Peyer's patch (tissue), 4 donors: ENCODE data around the gene PGPEP1. TPM values are rescaled to one million over a fixed set of nuclear protein-coding genes. Genes with fewer than 3 reads are reported as not detected.
"Not testable (repeated sequence)": the region's sequence is repeated elsewhere in the genome, so short reads cannot be mapped to it uniquely, and the experiment has no call there.

ENCODE experiments used
- DNase-seq, 3 donors: peaks; one replicate each; pipeline ENCODE4 v3.0.0-alpha.2; 2017 to 2019
- H3K27ac ChIP-seq, 4 donors: fragments of 200-600 bp; sonication (generic); one replicate each; pipeline ENCODE4 v1.5.1; 2016 to 2019
- H3K27me3 ChIP-seq, 2 donors: fragments of 200-600 bp; sonication (generic); one replicate each; pipeline ENCODE4 v1.5.1; 2019
- H3K36me3 ChIP-seq, 3 donors: fragments of 200-600 bp; sonication (generic); one replicate each; pipeline ENCODE4 v1.5.1; 2016 to 2019
- H3K4me1 ChIP-seq, 4 donors: fragments of 200-600 bp; sonication (generic); one replicate each; pipeline ENCODE4 v1.5.1; 2016 to 2019
- H3K4me3 ChIP-seq, 4 donors: fragments of 200-600 bp; sonication (generic); 1 replicate in 3 of 4; 2 replicates in 1 of 4; pipeline ENCODE4 v1.5.1; 2016 to 2019; ENCODE audit warnings: mild to moderate bottlenecking in 1 of 4
- H3K9me3 ChIP-seq, 4 donors: fragments of 200-600 bp; sonication (generic); one replicate each; pipeline ENCODE4 v1.5.1; 2016 to 2019; ENCODE audit warnings: mild to moderate bottlenecking in 1 of 4
- CTCF ChIP-seq, 6 experiments: fragments of 450-650 bp in 4 of 6; fragments of 200-600 bp in 2 of 6; sonication (generic) in 1 of 6; IDR thresholded peaks; one replicate each; pipeline ENCODE4 v1.5.1; 2017 to 2019; ENCODE audit warnings: antibody characterized with exemption in 6 of 6, mild to moderate bottlenecking in 3 of 6, moderate library complexity in 1 of 6
- POLR2A ChIP-seq, 2 donors: fragments of 450-650 bp; IDR thresholded peaks; one replicate each; pipeline ENCODE4 v1.5.1; 2017; ENCODE audit warnings: antibody characterized with exemption in 2 of 2, mild to moderate bottlenecking in 2 of 2, moderate library complexity in 2 of 2
- total RNA-seq, 4 donors: library from RNA; depleted of rRNA; stranded (reverse); fragments of >200 nt; gene quantifications; one replicate each; pipeline ENCODE4 v1.1.0, GENCODE V29; 2016

The PGPEP1 gene
- total RNA-seq, 4 donors from 2014 or later = 45.4 to 138 (median 89.2) TPM

GRCh38 chr19:18351544-18351943, 11.1 kb downstream of the PGPEP1 start:
- no peaks in the 10 kb centered on the region for H3K27me3 ChIP-seq
- no peak for DNase-seq
- H3K4me3 ChIP-seq = no peak overlapping the region
- no peaks in the 10 kb centered on the region for H3K4me1 ChIP-seq
- H3K36me3 ChIP-seq = peaks cover 0 to 37% (median 0%) of the 10 kb centered on the region in 3 donors
- H3K27ac ChIP-seq = no peak overlapping the region
- TF ChIP-seq POLR2A (IDR thresholded peaks at IDR 0.05) = no peak
- TF ChIP-seq CTCF (IDR thresholded peaks at IDR 0.05) = no peak
- H3K9me3 ChIP-seq = no peaks in the 10 kb centered on the region

GRCh38 chr19:18353378-18354005, 13.1 kb downstream of the PGPEP1 start:
- no peak for DNase-seq
- TF ChIP-seq POLR2A (IDR thresholded peaks at IDR 0.05) = no peak
- TF ChIP-seq CTCF (IDR thresholded peaks at IDR 0.05) = no peak
- no peaks in the 10 kb centered on the region for H3K9me3 ChIP-seq
- no peaks in the 10 kb centered on the region for H3K4me1 ChIP-seq
- peaks cover 0 to 48% (median 0%) of the 10 kb centered on the region in 3 donors for H3K36me3 ChIP-seq
- H3K27ac ChIP-seq = no peak overlapping the region
- H3K4me3 ChIP-seq = no peak overlapping the region
- no peaks in the 10 kb centered on the region for H3K27me3 ChIP-seq

- DNase-seq, H3K4me3 ChIP-seq, H3K4me1 ChIP-seq, H3K27me3 ChIP-seq, H3K9me3 ChIP-seq, H3K27ac ChIP-seq: not testable (repeated sequence)
- peaks cover 0 to 57% (median 0%) of the 10 kb centered on the region in 3 donors for H3K36me3 ChIP-seq
Measured at GRCh38 chr19:18354743-18355142, 14.3 kb downstream of the PGPEP1 start.

- DNase-seq = no peak
- no peak overlapping the region for H3K27ac ChIP-seq
- no peaks in the 10 kb centered on the region for H3K9me3 ChIP-seq
- TF ChIP-seq POLR2A (IDR thresholded peaks at IDR 0.05) (no peak), CTCF (IDR thresholded peaks at IDR 0.05) (no peak)
- peaks cover 0 to 69% (median 0%) of the 10 kb centered on the region in 3 donors for H3K36me3 ChIP-seq
- no peaks in the 10 kb centered on the region for H3K4me1 ChIP-seq
- no peaks in the 10 kb centered on the region for H3K27me3 ChIP-seq
- no peak overlapping the region for H3K4me3 ChIP-seq
Measured at GRCh38 chr19:18357041-18357440, 16.6 kb downstream of the PGPEP1 start.

GRCh38 chr19:18361646-18362045, 21.2 kb downstream of the PGPEP1 start:
- Histone ChIP-seq H3K9me3 (no peaks in the 10 kb centered on the region), H3K36me3 (peaks cover 0 to 71% (median 0%) of the 10 kb centered on the region in 3 donors), H3K4me1 (peaks cover 0 to 22% (median 3%) of the 10 kb centered on the region in 4 donors), H3K27ac (no peak overlapping the region), H3K27me3 (no peaks in the 10 kb centered on the region), H3K4me3 (no peak overlapping the region)
- no peak for TF ChIP-seq POLR2A (IDR thresholded peaks at IDR 0.05)
- TF ChIP-seq CTCF (IDR thresholded peaks at IDR 0.05) = no peak
- no peak for DNase-seq

- no peaks in the 10 kb centered on the region for H3K27me3 ChIP-seq
- H3K4me3 ChIP-seq = no peak overlapping the region
- H3K36me3 ChIP-seq = peaks cover 0 to 58% (median 0%) of the 10 kb centered on the region in 3 donors
- H3K9me3 ChIP-seq = no peaks in the 10 kb centered on the region
- DNase-seq = no peak
- TF ChIP-seq CTCF (IDR thresholded peaks at IDR 0.05) = no peak
- TF ChIP-seq POLR2A (IDR thresholded peaks at IDR 0.05) = no peak
- H3K4me1 ChIP-seq = peaks cover 0 to 22% (median 3%) of the 10 kb centered on the region in 4 donors
- H3K27ac ChIP-seq = peak overlapping the region in 1 of 4 donors; percentile 34
Measured at GRCh38 chr19:18362934-18363542, 22.6 kb downstream of the PGPEP1 start.
